Neuronal stem cell (in vitro differentiated cells): Measurements from ENCODE around the gene TRAK2.
"Not testable (repeated sequence)": the region's sequence is repeated elsewhere in the genome, so short reads cannot be mapped to it uniquely, and the experiment has no call there.

Experiments used
- DNase-seq: peaks from one replicate; pipeline ENCODE4 v3.0.0-alpha.2; 2013; ENCODE audit warnings: low spot score
- H2AFZ ChIP-seq: one replicate; pipeline ENCODE4 v1.6.1; 2013; ENCODE audit warnings: mild to moderate bottlenecking, low read length, inconsistent platforms
- H2AK5ac ChIP-seq: 2 replicates; pipeline ENCODE4 v1.6.1; 2013; ENCODE audit warnings: low read depth, mild to moderate bottlenecking, inconsistent platforms, low read length, moderate library complexity, mixed read lengths
- H2BK120ac ChIP-seq: 2 replicates; pipeline ENCODE4 v1.6.1; 2013; ENCODE audit warnings: low read depth, mild to moderate bottlenecking, inconsistent platforms, low read length, moderate library complexity, mixed read lengths
- H2BK12ac ChIP-seq: one replicate; pipeline ENCODE4 v1.6.1; 2013; ENCODE audit warnings: low read length, inconsistent platforms
- H2BK15ac ChIP-seq: 2 replicates; pipeline ENCODE4 v1.6.1; 2013; ENCODE audit warnings: mild to moderate bottlenecking, low read length, inconsistent platforms, mixed read lengths
- H2BK5ac ChIP-seq: one replicate; pipeline ENCODE4 v1.6.1; 2013; ENCODE audit warnings: inconsistent platforms, mild to moderate bottlenecking, low read length, moderate library complexity
- H3K14ac ChIP-seq: one replicate; pipeline ENCODE4 v1.6.1; 2013; ENCODE audit warnings: low read length, inconsistent platforms
- H3K18ac ChIP-seq: 2 replicates; pipeline ENCODE4 v1.6.1; 2013; ENCODE audit warnings: low read length, inconsistent platforms
- H3K23ac ChIP-seq: 2 replicates; pipeline ENCODE4 v1.6.1; 2013; ENCODE audit warnings: low read depth, mild to moderate bottlenecking, mixed read lengths, low read length, inconsistent platforms; ENCODE audit not compliant: poor library complexity
- H3K27ac ChIP-seq: replicated peaks from 3 replicates; pipeline ENCODE4 v1.5.1; 2013; ENCODE audit warnings: low read length, inconsistent platforms
- H3K27me3 ChIP-seq, 3 experiments: 2 replicates each; pipeline ENCODE4 v1.6.1; 2013; ENCODE audit warnings: low read length in 3 of 3, mild to moderate bottlenecking in 2 of 3, inconsistent platforms in 1 of 3, low read depth in 1 of 3, mixed read lengths in 1 of 3, moderate library complexity in 1 of 3; ENCODE audit not compliant: control insufficient read depth in 3 of 3, insufficient read depth in 3 of 3
- H3K36me3 ChIP-seq, 2 donors: replicated peaks in 1 of 2; 2 replicates each; pipeline ENCODE4 v1.6.1; 2013; ENCODE audit warnings: low read length in 2 of 2; ENCODE audit not compliant: control insufficient read depth in 2 of 2, insufficient read depth in 2 of 2
- H3K4ac ChIP-seq: 2 replicates; pipeline ENCODE4 v1.6.1; 2013; ENCODE audit warnings: inconsistent platforms, mild to moderate bottlenecking, low read length, moderate library complexity
- H3K4me1 ChIP-seq, 2 donors: 1 replicate in 1 of 2; 2 replicates in 1 of 2; pipeline ENCODE4 v1.6.1; 2013; ENCODE audit warnings: low read length in 2 of 2, low read depth in 1 of 2; ENCODE audit not compliant: control insufficient read depth in 2 of 2, insufficient read depth in 1 of 2
- H3K4me2 ChIP-seq: one replicate; pipeline ENCODE4 v1.6.1; 2013; ENCODE audit warnings: mild to moderate bottlenecking, low read length, inconsistent platforms; ENCODE audit not compliant: insufficient read depth, poor library complexity, severe bottlenecking
- H3K4me3 ChIP-seq, 2 donors: 2 replicates each; pipeline ENCODE4 v1.5.1; 2013; ENCODE audit warnings: low read length in 2 of 2, mild to moderate bottlenecking in 2 of 2, inconsistent platforms in 1 of 2, moderate library complexity in 1 of 2
- H3K79me1 ChIP-seq: one replicate; pipeline ENCODE4 v1.6.1; 2013; ENCODE audit warnings: low read depth, mild to moderate bottlenecking, inconsistent platforms, low read length, moderate library complexity
- H3K9ac ChIP-seq: one replicate; pipeline ENCODE4 v1.6.1; 2013; ENCODE audit warnings: mild to moderate bottlenecking, low read depth, low read length, inconsistent platforms; ENCODE audit not compliant: poor library complexity
- H3K9me3 ChIP-seq, 2 donors: replicated peaks in 1 of 2; 2 replicates each; pipeline versions ENCODE3 to v1.6.1; 2013; ENCODE audit warnings: low read length in 2 of 2, mild to moderate bottlenecking in 2 of 2, inconsistent platforms in 1 of 2, low read depth in 1 of 2, mixed read lengths in 1 of 2, moderate library complexity in 1 of 2; ENCODE audit not compliant: control insufficient read depth in 2 of 2, insufficient read depth in 1 of 2
- H4K8ac ChIP-seq: one replicate; pipeline ENCODE4 v1.6.1; 2013; ENCODE audit warnings: low read depth, mild to moderate bottlenecking, inconsistent platforms, low read length, moderate library complexity
- H4K91ac ChIP-seq: one replicate; pipeline ENCODE4 v1.6.1; 2013; ENCODE audit warnings: low read length, low read depth, mild to moderate bottlenecking, inconsistent platforms; ENCODE audit not compliant: poor library complexity
- WGBS, 2 donors: extraction: QIAGEN DNeasy Blood & Tissue Kit; methylation state at CpG; one replicate each; pipeline ENCODE4 v1.1.7; 2013; ENCODE audit warnings: missing lambda C conversion rate in 2 of 2, mixed read lengths in 1 of 2; ENCODE audit not compliant: insufficient read length in 2 of 2, insufficient replicate concordance in 1 of 2; ENCODE audit errors: extremely low coverage in 2 of 2; 5-methylcytosine and 5-hydroxymethylcytosine counted together

Gene TRAK2

GRCh38 chr2:201430839-201431238 is 20.4 kb downstream of the TRAK2 start:
- Histone ChIP-seq H3K27me3 (no peaks in the 10 kb centered on the region), H3K9ac (no peak overlapping the region), H3K23ac (no peak overlapping the region), H4K8ac (no peak overlapping the region), H2AFZ (no peak overlapping the region), H3K9me3 (peaks cover 2 to 11% of the 10 kb centered on the region in 2 donors), H2BK15ac (no peak overlapping the region), H4K91ac (no peak overlapping the region), H2BK12ac (no peak overlapping the region), H3K4me1 (peaks cover 0 to 7% of the 10 kb centered on the region in 2 donors), H3K36me3 (no peaks in the 10 kb centered on the region), H3K18ac (no peak overlapping the region), H2BK120ac (no peak overlapping the region), H3K4ac (no peak overlapping the region), H3K27ac (no peak overlapping the region), H3K4me2 (no peak overlapping the region), H3K79me1 (no peaks in the 10 kb centered on the region), H2BK5ac (no peak overlapping the region), H2AK5ac (no peak overlapping the region), H3K4me3 (no peak overlapping the region), H3K14ac (no peak overlapping the region)
- DNase-seq = no peak
- WGBS, 2 donors = no CpG with 5 or more reads among the region's 5 CpGs

- not testable (repeated sequence) for H2BK120ac ChIP-seq, H3K79me1 ChIP-seq, H3K4ac ChIP-seq, H3K4me1 ChIP-seq, H3K27ac ChIP-seq, H3K27me3 ChIP-seq, H3K9ac ChIP-seq, H4K8ac ChIP-seq, H3K14ac ChIP-seq, DNase-seq, H2BK5ac ChIP-seq, H3K23ac ChIP-seq, H3K4me2 ChIP-seq, H2AK5ac ChIP-seq, H2AFZ ChIP-seq, H3K36me3 ChIP-seq, H2BK12ac ChIP-seq, H4K91ac ChIP-seq, H3K18ac ChIP-seq, H2BK15ac ChIP-seq, H3K4me3 ChIP-seq
- no CpG with 5 or more reads among the region's 12 CpGs for WGBS, 2 donors
- H3K9me3 ChIP-seq = peaks cover 2 to 11% of the 10 kb centered on the region in 2 donors
Observed at GRCh38 chr2:201430322-201430721, 20.9 kb downstream of the TRAK2 start.

- DNase-seq, H2BK15ac ChIP-seq, H3K4me1 ChIP-seq, H3K14ac ChIP-seq, H4K91ac ChIP-seq, H3K27ac ChIP-seq, H2BK5ac ChIP-seq, H3K27me3 ChIP-seq, H2AK5ac ChIP-seq, H4K8ac ChIP-seq, H3K9ac ChIP-seq, H2BK12ac ChIP-seq, H2AFZ ChIP-seq, H3K18ac ChIP-seq, H3K79me1 ChIP-seq, H3K36me3 ChIP-seq, H3K4me2 ChIP-seq, H2BK120ac ChIP-seq, H3K23ac ChIP-seq, H3K4ac ChIP-seq, H3K4me3 ChIP-seq: not testable (repeated sequence)
- H3K9me3 ChIP-seq = peaks cover 2 to 11% of the 10 kb centered on the region in 2 donors
- no CpG with 5 or more reads among the region's 6 CpGs for WGBS, 2 donors
Observed at GRCh38 chr2:201429835-201430234, 21.4 kb downstream of the TRAK2 start.

GRCh38 chr2:201428366-201428765 is 22.9 kb downstream of the TRAK2 start:
- not testable (repeated sequence) for H3K27me3 ChIP-seq, H2AK5ac ChIP-seq, H3K27ac ChIP-seq, H2BK5ac ChIP-seq, H3K79me1 ChIP-seq, H4K91ac ChIP-seq, H3K9ac ChIP-seq, H3K4me1 ChIP-seq, H3K14ac ChIP-seq, H2BK15ac ChIP-seq, H3K18ac ChIP-seq, H3K4me2 ChIP-seq, H2AFZ ChIP-seq, H2BK120ac ChIP-seq, DNase-seq, H3K4ac ChIP-seq, H3K23ac ChIP-seq, H3K4me3 ChIP-seq, H2BK12ac ChIP-seq, H3K36me3 ChIP-seq, H4K8ac ChIP-seq
- H3K9me3 ChIP-seq = peaks cover 2 to 11% of the 10 kb centered on the region in 2 donors
